Esophagus muscularis mucosa (tissue), 3 donors: ENCODE data around the gene ID1.

Experiments used
- CTCF ChIP-seq, 3 experiments: fragments of 200-600 bp in 2 of 3; fragments of 450-650 bp in 1 of 3; sonication (generic) in 2 of 3; IDR thresholded peaks; one replicate each; pipeline ENCODE4 v1.5.1; 2017 to 2019; ENCODE audit warnings: antibody characterized with exemption in 3 of 3, mild to moderate bottlenecking in 2 of 3, moderate library complexity in 1 of 3
- POLR2AphosphoS5 ChIP-seq, 2 donors: sonication (generic); formaldehyde crosslinking; IDR thresholded peaks; one replicate each; pipeline ENCODE4 v1.6.1; 2017; ENCODE audit warnings: antibody characterized with exemption in 2 of 2

DNA sequence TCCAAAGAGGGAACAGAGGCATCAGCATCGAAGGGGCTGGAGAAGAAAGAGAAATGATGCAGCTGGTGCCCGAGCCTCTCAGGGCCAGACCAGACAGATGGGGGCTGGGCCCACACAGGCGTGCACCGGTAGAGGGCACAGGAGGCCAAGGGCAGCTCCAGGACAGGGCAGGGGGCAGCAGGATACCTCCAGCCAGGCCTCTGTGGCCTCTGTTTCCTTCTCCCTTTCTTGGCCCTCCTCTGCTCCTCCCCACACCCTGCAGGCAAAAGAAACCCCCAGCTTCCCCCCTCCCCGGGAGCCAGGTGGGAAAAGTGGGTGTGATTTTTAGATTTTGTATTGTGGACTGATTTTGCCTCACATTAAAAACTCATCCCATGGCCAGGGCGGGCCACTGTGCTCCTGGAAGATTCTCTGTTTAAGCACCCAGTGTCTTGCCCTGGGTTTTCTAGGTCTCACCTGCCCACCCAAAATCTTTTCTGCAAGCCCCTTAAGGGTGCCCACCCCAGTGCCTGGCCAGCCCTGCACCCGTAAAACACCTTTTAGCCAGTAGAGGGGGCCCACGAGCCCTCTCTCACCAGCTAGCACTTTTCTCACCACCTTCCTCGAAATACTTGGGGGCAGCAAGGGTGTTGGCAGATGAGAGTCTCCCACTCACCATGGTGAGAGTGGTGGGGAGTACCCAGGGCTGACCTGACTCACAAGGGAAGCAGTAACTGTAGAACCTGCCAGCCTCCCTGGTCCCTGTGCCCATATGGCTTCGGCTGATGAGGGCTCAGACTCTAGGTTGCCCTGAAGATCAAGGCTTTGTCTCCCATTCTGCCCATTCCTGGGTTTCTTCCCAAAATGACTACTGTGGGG lies 35.7 kb upstream of the ID1 start:
- TF ChIP-seq POLR2AphosphoS5 (IDR thresholded peaks at IDR 0.05), result peak; percentile 36 to 39
- peak; percentile 79 to 91 (median 85) for TF ChIP-seq CTCF (IDR thresholded peaks at IDR 0.05)
